ENCODE measurements around the gene IL1RAP. TPM values are rescaled to one million over a fixed set of nuclear protein-coding genes. Genes with fewer than 3 reads are reported as not detected.

Gene IL1RAP
- total RNA-seq, 1 donor from 2014 or later: 4.4 TPM

DNA sequence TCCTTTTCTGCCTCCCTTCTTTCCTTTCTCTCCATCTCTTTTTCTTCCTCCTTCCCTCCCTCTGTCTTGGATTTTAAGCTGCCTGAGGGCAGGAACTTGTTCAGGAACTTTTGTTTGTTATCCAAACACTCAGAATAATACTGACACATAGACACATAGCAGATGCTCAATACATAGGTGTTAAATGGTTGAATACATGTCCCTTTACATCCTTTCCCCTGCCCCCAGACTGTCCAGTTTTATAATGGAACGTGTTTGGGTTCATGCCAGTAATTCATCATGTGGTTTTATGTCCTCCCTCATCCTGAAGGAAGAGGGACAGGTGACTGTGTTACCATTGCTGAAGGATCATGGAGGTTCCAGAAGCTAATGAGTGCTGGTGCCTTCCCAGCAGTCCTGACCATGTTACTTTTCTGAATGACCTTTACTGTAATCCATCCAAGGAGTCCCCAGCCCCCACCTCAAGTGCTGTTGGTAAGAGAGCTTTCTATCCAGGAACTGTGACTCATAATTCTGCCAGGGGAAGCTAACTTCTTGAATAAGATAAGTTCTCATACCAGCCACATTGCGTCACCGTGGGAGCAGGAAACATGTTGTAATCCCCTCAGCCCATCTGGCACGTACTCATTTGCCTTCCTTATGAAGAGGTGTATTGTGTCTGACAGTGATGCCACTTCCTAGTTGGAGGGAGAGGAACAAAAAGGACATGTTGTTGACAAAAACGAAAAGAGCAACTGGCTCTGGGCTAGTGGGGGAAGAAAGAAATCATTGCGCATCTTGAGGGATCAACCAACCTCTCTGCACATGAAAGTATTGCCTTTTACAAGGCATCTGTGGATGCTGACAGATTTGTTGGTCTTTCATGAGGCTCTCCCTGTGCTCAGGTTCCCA is 52.4 kb downstream of the IL1RAP start:
- H3K4me1 Mint-ChIP-seq: peaks cover 16% of the 10 kb centered on the region
- H3K4me3 Mint-ChIP-seq: peak overlapping the region; percentile 25
- no peak for TF ChIP-seq CTCF (conservative IDR thresholded peaks at IDR 0.05)
- no peaks in the 10 kb centered on the region for H3K27me3 Mint-ChIP-seq (ENCODE audit: low read depth)
- H3K9me3 Mint-ChIP-seq: peaks cover 3% of the 10 kb centered on the region
- no peak for DNase-seq (ENCODE audit: low read depth, low spot score)
- H3K36me3 Mint-ChIP-seq (ENCODE audit: low read depth): no peaks in the 10 kb centered on the region
- H3K27ac Mint-ChIP-seq (ENCODE audit: unreplicated experiment): peak overlapping the region; percentile 92

GRCh38 chr3:190568036-190568435 is 54.2 kb downstream of the IL1RAP start:
- no peak for DNase-seq (ENCODE audit: low read depth, low spot score)
- Mint-ChIP-seq H3K36me3 (ENCODE audit: low read depth) (no peaks in the 10 kb centered on the region), H3K27me3 (ENCODE audit: low read depth) (no peaks in the 10 kb centered on the region), H3K4me3 (no peak overlapping the region), H3K9me3 (peaks cover 3% of the 10 kb centered on the region), H3K4me1 (peaks cover 10% of the 10 kb centered on the region), H3K27ac (ENCODE audit: unreplicated experiment) (no peak overlapping the region)
- no peak for TF ChIP-seq CTCF (conservative IDR thresholded peaks at IDR 0.05)

GRCh38 chr3:190574473-190574872 is 60.6 kb downstream of the IL1RAP start:
- H3K36me3 Mint-ChIP-seq (ENCODE audit: low read depth): no peaks in the 10 kb centered on the region
- no peak for TF ChIP-seq CTCF (conservative IDR thresholded peaks at IDR 0.05)
- no peak for DNase-seq (ENCODE audit: low read depth, low spot score)
- H3K9me3 Mint-ChIP-seq: peaks cover 5% of the 10 kb centered on the region
- no peak overlapping the region for H3K4me3 Mint-ChIP-seq
- H3K27ac Mint-ChIP-seq (ENCODE audit: unreplicated experiment): no peak overlapping the region
- no peaks in the 10 kb centered on the region for H3K27me3 Mint-ChIP-seq (ENCODE audit: low read depth)
- no peaks in the 10 kb centered on the region for H3K4me1 Mint-ChIP-seq

DNA sequence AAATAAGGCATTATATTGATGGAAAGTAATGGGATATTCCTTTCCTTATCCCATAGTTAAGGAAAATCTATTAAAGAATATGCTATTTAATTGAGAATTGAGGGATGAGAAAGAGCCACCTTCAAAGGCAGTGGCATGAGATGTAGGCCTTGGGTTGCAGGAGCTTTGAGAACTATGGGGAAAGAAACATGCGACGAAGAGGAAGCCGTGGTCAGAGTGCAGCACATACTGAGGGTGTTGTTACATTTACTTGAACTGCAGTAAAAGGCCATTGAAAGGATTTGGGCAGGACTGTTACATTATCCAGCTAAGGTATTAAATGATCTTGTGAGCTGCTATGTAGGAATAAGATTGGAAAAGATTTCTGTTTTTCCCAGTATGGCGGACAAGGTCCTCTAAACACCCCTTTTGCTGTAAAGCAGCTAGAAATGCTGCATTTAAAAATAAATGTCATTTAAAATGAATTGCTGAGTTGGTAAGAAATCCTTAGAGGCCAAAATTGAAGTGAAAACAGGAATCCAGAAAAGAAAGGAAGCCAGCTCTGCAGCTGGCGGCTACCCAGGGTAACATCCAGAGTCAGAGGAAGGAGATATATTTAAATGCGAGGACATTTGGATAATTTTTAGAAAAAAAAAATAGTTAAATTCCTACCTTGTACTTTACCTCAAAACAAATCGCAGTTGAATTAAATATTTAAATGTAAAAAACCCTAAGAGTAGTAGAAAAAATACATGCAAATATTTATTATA is 61.7 kb downstream of the IL1RAP start:
- no peaks in the 10 kb centered on the region for H3K36me3 Mint-ChIP-seq (ENCODE audit: low read depth)
- no peaks in the 10 kb centered on the region for H3K27me3 Mint-ChIP-seq (ENCODE audit: low read depth)
- TF ChIP-seq CTCF (conservative IDR thresholded peaks at IDR 0.05): no peak
- H3K4me1 Mint-ChIP-seq: no peaks in the 10 kb centered on the region
- DNase-seq (ENCODE audit: low read depth, low spot score): no peak
- no peak overlapping the region for H3K27ac Mint-ChIP-seq (ENCODE audit: unreplicated experiment)
- H3K4me3 Mint-ChIP-seq: no peak overlapping the region
- peaks cover 5% of the 10 kb centered on the region for H3K9me3 Mint-ChIP-seq

DNA sequence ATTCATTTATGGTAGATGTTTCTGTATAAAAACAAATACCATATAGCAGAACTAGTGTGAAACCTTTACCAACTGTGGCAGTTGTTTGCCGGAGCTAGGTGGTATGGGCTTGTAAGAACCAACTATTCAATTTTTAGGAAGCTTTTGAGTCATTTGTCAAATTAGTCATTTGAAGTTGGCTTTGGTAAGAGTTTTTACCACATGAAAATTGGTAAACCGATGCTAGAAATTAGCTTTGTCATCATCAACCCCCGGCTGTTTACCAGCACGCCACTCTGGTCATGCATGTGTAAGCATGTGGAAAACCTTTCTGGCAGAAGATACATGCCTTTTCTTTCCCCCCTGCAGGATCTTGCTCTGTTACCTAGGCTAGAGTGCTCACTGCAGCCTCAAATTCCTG is 63.3 kb downstream of the IL1RAP start:
- TF ChIP-seq CTCF (conservative IDR thresholded peaks at IDR 0.05): no peak
- Mint-ChIP-seq H3K4me1 (no peaks in the 10 kb centered on the region), H3K36me3 (ENCODE audit: low read depth) (no peaks in the 10 kb centered on the region), H3K27me3 (ENCODE audit: low read depth) (no peaks in the 10 kb centered on the region), H3K27ac (ENCODE audit: unreplicated experiment) (no peak overlapping the region), H3K4me3 (no peak overlapping the region), H3K9me3 (peaks cover 5% of the 10 kb centered on the region)
- DNase-seq (ENCODE audit: low read depth, low spot score): no peak
